ENCODE data around the gene FPR3.

FPR3 gene

DNA sequence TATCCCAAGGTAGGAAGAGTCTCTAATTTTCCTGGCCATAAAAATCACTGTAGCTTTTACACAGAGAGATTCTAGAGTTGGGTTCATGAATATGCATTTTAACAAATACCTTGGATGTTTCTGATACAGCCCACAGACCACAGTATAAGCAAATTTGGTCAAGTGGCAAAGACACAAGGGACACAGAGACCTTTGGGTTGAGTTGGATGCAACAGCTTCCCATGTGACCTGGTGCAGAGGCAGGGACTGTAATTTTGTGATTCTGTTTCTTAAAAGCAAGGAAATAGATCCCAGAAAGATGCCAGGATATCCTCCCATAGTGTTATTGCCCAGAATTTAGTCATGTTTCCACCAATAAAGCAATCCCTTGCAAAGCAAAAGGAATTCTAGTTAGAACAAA lies 27.0 kb downstream of the FPR3 start:
- TF ChIP-seq, protein P1, sequence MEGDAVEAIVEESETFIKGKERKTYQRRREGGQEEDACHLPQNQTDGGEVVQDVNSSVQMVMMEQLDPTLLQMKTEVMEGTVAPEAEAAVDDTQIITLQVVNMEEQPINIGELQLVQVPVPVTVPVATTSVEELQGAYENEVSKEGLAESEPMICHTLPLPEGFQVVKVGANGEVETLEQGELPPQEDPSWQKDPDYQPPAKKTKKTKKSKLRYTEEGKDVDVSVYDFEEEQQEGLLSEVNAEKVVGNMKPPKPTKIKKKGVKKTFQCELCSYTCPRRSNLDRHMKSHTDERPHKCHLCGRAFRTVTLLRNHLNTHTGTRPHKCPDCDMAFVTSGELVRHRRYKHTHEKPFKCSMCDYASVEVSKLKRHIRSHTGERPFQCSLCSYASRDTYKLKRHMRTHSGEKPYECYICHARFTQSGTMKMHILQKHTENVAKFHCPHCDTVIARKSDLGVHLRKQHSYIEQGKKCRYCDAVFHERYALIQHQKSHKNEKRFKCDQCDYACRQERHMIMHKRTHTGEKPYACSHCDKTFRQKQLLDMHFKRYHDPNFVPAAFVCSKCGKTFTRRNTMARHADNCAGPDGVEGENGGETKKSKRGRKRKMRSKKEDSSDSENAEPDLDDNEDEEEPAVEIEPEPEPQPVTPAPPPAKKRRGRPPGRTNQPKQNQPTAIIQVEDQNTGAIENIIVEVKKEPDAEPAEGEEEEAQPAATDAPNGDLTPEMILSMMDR (IDR thresholded peaks at IDR 0.05; ENCODE audit: extremely low read depth, missing control alignments), result no peak
- DNase-seq (ENCODE audit: low spot score), result no peak

DNA sequence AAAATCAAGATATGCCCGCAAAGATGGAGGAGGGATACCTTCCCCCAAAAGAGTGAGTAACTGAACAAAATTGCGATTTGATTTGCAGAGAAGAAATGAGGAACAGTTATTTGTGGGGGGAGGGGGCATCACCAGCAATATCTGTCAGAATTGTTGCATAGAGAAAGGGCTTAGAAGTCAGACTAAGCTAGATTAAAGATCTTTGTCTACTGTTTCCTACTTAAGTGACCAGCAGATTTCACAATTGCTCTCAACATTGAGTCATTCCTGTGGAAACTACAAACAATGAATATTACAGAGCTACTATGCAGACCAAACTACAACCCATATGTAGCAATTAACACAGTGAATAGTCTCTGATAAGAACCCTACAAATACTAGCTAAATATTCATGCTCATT lies 27.4 kb downstream of the FPR3 start:
- no peak for DNase-seq (ENCODE audit: low spot score)
- TF ChIP-seq, protein P1 (IDR thresholded peaks at IDR 0.05; ENCODE audit: extremely low read depth, missing control alignments), result no peak

DNA sequence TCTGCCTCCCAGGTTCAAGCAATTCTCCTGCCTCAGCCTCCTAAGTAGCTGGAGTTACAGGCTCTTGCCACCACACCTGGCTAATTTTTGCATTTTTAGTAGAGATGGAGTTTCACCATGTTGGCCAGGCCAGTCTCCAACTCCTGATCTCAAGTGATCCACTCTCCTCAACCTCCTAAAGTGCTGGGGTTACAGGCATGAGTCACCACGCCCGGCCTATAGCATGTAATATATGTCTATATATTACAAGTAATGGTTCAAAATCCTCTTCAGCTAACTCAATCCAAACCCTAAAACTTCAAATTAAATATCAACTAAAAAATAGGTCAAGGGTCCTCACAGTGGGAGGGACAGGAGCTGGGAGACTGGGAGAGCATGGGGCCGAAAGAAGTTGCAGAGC lies 28.0 kb downstream of the FPR3 start:
- TF ChIP-seq, protein P1 (IDR thresholded peaks at IDR 0.05; ENCODE audit: extremely low read depth, missing control alignments), result no peak
- DNase-seq (ENCODE audit: low spot score), result no peak

DNA sequence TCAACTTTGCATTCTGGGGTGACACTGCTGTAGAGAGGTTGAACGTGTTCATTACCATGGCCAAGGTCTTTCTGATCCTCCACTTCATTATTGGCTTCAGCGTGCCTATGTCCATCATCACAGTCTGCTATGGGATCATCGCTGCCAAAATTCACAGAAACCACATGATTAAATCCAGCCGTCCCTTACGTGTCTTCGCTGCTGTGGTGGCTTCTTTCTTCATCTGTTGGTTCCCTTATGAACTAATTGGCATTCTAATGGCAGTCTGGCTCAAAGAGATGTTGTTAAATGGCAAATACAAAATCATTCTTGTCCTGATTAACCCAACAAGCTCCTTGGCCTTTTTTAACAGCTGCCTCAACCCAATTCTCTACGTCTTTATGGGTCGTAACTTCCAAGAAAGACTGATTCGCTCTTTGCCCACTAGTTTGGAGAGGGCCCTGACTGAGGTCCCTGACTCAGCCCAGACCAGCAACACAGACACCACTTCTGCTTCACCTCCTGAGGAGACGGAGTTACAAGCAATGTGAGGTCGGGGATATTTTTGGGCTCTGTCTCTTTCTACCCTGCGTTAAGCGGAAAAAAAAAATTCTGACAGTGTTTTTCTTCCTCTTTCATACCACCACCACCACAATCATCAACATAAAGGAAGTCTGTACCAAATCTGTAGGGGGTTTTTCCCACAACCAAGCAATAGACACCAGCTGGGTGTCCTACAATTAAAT lies 29.5 kb downstream of the FPR3 start:
- DNase-seq (ENCODE audit: low spot score), result no peak
- TF ChIP-seq, protein P1 (IDR thresholded peaks at IDR 0.05; ENCODE audit: extremely low read depth, missing control alignments), result no peak

DNA sequence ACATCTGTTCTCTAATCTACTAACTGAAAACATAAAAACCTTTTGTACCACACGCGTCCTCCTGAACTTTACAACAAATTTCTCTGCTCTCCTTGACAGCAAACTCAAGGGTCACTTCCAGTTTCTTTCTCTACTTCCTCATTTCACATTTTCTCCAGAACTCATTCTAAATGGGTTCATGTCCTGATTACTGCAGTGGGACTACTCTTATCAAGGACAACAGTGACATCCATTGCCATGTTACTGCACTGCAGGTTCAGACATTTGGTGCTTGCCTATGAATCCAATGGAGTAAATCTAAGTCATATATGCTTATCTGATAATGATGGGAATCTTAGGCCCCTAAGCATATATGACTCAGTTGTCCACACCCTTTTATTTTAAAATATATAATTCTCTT lies 35.3 kb downstream of the FPR3 start:
- no peak for DNase-seq (ENCODE audit: low spot score)
- TF ChIP-seq, protein P1 (IDR thresholded peaks at IDR 0.05; ENCODE audit: extremely low read depth, missing control alignments), result no peak

DNA sequence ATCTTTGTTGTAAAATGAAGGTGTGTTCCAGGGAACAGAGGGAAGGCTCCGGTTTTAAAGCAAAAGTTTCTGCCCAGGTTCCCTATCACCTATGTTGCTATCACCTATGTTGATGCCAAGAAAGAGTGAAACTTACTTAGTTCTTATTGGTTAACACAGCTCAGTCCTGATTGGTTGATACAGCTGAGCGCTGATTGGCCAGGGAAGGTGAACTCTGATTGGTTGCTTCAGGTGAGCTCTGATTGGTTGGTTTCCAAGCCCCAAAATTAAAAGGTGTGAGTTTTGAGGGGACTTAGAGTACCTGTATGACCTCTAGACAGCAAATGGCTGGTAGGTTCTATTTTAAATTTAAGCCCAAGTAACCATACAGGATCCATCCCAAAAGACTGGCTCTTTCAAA lies 42.2 kb downstream of the FPR3 start:
- no peak for DNase-seq (ENCODE audit: low spot score)
- TF ChIP-seq, protein P1 (IDR thresholded peaks at IDR 0.05; ENCODE audit: extremely low read depth, missing control alignments), result no peak

DNA sequence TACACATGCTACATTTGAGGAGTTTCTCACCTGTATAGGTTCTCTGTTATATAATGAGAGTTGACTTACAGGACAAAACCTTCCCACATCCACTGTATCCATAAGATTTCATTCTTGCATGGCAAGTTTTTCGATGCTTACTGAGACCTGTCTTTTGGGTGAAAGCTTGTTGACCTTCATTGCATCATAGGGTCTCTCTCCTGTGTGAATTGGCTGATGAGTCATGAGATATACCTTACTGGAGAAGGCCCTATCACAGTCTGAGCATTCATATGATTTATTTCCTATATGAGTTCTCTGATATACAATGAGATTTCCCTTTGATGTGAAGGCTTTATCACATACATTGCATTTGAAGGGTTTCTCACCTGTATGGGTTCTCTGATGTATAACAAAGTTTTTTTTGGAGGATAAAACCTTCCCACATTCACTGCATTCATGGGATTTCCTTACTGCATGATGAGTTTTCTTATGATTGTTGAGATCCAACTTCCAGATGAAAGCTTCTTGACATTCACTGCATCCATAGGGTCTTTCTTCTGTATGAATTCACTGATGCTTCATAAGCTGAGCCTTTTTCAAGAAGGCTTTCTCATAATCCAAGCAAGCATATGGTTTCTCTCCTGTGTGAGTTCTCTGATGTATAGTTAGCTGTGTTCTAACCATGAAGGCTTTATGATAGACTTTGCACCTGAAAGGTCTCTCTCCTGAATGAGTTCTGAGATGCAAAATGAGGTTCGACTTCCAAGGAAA lies 67.1 kb downstream of the FPR3 start:
- TF ChIP-seq, protein P1 (IDR thresholded peaks at IDR 0.05; ENCODE audit: extremely low read depth, missing control alignments), result no peak
- DNase-seq (ENCODE audit: low spot score), result no peak
